Suprapubic skin (tissue), 4 donors: ENCODE measurements around the gene CLDN16.

Source experiments
- CTCF ChIP-seq, 2 donors: fragments of 200-600 bp in 1 of 2; fragments of 450-650 bp in 1 of 2; sonication (generic) in 1 of 2; IDR thresholded peaks; one replicate each; pipeline ENCODE4 v1.5.1; 2016 to 2019; ENCODE audit warnings: antibody characterized with exemption in 2 of 2, mild to moderate bottlenecking in 1 of 2, moderate library complexity in 1 of 2
- EP300 ChIP-seq: sonication (generic); formaldehyde crosslinking; IDR thresholded peaks from one replicate; pipeline ENCODE4 v1.6.1; 2017; ENCODE audit warnings: antibody characterized with exemption
- POLR2A ChIP-seq, 2 donors: fragments of 450-650 bp; IDR thresholded peaks; one replicate each; pipeline ENCODE4 v1.6.1; 2017; ENCODE audit warnings: antibody characterized with exemption in 2 of 2, mild to moderate bottlenecking in 2 of 2, moderate library complexity in 2 of 2
- POLR2AphosphoS5 ChIP-seq, 3 donors: sonication (generic); formaldehyde crosslinking; IDR thresholded peaks; one replicate each; pipeline ENCODE4 v1.6.1; 2017; ENCODE audit warnings: antibody characterized with exemption in 3 of 3

- TF ChIP-seq CTCF (IDR thresholded peaks at IDR 0.05) = no peak
- TF ChIP-seq POLR2AphosphoS5 (IDR thresholded peaks at IDR 0.05) = no peak
- TF ChIP-seq POLR2A (IDR thresholded peaks at IDR 0.05) = no peak
- TF ChIP-seq EP300 = no peak
Measured at GRCh38 chr3:190444006-190444405, 56.0 kb downstream of the CLDN16 start.
